ENCODE data around the gene KIAA1217.
"Not testable (repeated sequence)": the region's sequence is repeated elsewhere in the genome, so short reads cannot be mapped to it uniquely, and the experiment has no call there.

Gene KIAA1217

DNA sequence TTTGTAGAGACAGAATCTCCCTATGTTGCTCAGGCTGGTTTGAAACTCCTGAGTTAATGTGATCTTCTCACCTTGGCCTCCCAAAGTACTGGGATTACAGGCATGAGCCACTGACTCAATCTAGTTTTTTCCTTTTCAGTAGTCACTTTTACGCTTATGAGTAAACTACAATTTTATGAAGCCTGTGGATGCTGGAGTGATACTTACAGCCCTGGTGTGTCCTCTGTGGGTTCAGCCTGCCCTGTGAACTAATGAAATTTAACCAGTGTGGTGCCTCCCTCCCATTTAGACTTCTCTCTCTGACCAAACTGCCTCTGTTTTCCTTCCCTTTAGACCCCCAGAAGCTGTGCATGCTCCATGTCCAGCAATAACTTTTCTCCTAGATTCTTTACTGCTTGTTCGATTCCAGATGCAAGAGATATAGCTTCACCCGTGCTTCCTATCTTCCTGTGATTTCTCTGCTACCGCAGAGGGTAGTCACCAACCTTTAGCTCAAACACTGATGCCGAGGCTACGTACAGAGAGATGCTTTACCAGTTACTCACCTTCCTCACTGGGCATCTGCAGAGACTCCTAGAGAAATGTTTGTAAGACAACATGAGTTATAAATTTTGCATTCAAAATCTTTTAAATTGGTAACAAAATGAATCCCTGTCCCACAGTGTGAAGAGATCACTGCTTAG is 90.8 kb downstream of the KIAA1217 start:
- no peak for DNase-seq

DNA sequence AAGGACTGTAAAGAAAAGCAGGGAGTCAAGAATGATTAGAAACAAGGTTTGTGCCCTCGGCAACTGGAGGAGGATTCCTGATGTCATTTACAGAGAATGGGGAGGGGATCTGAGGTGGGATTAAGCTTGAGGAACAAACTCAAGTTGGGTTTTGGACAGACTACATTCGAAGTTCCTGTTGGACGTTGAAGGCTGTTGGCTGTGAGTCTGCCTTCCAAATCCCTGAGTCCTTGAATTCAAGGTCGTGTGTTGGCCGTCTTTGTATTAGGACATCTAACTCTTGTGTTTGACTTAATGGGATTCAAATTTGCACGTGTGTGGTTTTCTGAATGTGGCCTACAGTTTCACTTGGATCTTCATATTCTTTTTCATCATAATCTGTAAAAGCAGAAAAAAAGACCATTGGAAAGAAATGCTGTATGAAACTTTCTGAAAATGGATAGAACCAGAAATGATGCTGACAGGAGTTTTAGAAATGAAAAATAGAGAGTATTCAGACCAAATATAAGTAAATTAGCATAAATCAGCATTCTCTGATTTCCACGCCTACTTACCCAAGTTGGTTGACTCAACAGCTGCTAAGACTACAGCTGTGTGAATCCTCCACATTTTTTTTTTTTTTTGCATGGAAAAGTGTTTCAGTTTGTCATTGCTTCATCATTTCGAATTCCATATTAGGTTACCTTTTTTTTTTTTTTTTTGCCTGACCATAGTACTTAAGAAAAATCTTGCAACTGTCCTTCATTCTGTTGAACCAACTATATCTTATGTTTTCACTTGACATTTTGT is 94.8 kb downstream of the KIAA1217 start:
- DNase-seq = no peak

DNA sequence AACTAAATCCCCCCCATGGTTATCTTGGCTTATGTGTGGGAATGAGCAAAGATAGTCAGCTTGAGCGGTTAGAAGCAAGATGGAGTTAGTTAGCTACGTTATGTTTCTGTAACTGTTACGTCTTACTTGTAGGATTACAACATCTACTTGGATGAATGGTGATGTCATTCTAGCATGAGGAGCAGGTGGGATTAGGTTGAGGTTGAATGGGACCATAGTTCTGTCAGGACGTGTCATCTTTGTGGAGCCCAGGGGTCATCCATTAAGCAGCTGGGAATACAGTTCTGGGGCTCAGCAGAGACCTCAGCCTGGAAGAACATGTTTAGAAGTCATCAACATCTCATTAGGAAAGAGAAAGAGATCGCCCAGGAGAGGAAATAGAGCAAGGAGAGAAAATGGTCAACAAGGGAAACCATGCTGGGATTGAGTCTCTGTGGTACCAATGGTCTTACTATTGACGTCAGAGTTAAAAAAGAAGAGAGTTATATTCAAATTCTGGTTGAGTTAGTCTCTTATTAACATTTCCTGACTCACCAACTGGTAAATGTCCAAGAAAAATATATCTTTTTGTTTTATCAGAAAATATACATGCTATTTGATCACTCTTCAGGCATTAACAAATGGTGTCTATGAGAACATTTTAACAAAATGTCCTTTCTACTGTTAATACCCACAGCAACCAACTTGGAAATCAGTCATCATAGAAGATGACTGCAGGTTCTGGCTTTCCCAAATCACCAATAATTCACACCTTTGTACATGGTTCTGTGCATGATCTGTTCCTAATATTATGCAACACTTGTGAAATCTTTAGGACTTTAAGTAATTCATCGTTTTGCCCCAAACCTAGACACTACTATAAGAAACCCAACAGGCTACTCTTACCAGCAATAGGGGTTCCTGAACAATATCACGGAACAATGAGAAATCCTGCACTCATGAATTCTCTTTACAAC is 96.9 kb downstream of the KIAA1217 start:
- no peak for DNase-seq

DNA sequence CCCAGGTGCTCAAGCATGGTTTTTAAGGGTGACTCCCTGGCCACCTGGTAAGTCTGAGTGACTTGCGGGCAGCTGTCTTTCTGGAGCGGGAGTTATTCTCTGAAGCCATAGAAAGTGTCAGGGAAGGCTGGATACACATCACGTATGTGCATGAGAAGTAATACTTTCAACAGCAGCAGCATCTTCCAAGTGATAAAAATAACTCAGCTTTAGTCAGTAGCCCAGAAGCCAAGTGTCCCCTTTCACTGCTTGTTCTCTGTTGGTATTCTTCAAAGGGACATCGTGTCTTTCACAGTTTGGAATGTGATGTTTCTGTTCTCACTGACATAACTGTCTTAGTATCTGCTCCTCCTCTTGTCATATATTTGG is 97.6 kb downstream of the KIAA1217 start:
- DNase-seq = no peak

DNA sequence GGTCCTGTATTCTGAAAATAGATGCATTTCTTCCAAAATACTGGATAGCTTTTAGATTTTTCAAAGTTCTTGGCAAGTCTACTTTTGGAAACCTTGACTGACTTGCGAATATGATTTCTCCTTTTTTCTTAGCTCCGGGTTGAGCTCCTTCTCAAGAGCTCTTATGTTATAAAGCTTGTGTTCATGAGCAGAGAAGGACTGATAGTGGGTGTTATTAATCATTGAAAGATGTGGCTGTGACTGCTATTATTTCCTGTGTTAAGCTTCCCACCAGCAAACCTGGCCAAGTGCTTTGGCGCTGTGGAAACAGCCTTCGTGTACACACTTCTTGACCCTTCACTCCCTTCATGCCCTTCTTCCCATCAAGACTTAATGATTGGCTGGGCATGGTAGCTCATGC is 98.2 kb downstream of the KIAA1217 start:
- no peak for DNase-seq

DNA sequence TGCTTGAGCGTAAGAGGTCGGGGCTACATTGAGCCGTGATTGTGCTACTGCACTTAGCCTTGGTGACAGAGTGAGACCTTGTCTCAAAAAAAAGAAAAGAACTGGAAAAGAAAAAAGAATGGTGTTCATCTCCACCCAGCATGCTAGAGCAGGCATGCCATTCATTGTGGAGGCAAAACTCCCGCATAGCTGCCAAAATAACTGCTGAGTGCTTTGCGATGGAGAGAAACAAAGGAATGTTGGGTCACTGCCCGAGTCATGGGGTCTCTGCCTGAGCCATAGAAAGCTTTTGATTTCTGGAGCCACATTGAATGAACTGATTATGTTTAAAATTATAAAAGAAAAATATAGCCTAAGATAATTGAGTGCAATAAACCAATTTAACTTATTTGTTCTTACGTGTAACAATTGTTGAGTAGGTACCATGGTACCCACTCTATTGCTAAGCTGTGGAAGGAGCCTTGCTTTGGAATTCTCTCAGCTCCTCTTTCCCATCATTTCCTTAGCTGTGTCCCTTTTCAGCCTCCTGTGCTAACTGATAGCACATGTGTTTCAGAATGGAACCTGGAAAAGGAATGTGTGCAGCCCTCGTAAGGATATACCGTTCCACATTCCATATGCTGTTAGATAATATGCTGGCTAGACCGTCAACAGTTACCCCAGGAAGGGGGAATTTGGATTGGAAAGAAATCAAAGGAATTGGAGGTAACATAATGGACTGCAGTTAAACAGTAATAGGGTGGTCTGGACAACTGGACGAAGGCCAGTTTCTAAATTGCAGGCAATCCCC is 99.0 kb downstream of the KIAA1217 start:
- DNase-seq = no peak

DNA sequence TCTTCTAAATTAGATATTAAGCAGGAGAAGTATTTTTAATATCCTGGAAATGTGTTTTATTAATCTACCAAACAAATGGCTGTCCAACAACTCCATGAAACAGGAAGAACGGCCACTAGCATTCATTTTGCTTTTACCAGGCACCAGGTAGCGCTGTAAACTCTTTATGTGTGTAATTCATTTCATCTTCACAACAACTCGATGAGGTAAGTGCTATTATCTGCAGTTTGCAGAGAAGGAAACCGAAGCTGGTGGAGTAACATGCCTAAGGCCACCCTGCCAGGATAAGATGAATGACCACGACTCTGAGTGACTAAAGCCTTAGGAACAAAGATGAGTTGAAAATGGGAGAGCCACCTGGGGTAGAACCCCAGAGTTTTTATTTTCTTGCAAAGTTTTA is 101.2 kb downstream of the KIAA1217 start:
- no peak for DNase-seq

DNA sequence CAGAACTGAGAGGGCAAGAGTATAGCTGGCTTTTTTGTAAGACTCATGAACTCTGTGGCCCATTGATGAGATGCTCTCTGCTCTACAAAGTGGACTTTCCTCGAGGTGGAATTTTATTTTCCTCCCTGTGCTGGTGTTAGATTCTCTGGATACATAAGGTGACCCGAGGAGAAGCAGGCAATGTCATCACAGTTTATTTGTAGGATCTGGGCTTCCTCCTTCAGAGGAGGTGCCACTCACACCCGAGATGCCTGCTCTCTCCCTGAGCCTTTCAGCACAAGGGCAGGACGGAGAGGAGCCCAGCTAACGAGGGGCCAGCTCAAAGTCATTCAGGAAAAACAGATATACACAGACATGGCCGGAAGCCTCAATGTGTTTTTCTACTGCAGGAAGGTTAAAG is 103.0 kb downstream of the KIAA1217 start:
- DNase-seq = no peak

DNA sequence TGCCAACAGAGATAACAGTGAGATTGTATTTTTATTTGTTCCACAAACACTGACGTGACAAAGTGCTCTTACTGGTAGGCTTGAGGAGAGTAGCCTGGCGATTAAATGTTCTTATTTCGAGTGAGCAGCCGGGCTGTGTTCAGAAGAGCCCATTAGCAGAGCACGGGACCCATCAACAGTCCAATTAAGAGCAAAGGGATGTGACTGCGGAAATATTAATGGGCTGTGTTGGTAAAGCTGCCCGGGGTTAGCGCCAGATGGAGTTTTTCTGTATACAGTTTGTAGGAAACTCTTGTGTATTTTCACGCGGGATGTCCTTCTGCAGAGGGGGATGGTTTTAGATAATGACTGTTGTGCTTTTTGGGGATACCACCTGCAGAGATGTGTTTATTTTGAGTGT is 104.3 kb downstream of the KIAA1217 start:
- DNase-seq = no peak

DNA sequence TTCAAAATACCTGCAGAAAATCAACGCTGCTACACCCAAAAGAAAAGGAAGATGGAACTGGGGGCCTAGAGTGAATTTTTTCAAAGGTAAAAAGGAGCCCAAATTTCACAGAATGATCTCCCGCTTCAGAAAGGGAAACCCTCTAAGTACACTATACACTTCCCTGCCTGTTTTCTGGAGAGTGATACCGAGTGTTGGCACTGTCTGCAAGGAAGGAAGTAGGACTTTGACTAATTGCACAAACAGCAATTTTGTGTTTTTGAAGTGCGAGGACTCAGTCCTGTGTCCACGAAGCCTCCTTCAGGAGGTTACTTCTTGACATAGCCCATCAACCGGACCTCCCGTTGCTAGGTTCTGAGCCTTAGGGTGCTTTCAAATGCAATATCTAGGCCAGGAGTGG is 106.3 kb downstream of the KIAA1217 start:
- no peak for DNase-seq

DNA sequence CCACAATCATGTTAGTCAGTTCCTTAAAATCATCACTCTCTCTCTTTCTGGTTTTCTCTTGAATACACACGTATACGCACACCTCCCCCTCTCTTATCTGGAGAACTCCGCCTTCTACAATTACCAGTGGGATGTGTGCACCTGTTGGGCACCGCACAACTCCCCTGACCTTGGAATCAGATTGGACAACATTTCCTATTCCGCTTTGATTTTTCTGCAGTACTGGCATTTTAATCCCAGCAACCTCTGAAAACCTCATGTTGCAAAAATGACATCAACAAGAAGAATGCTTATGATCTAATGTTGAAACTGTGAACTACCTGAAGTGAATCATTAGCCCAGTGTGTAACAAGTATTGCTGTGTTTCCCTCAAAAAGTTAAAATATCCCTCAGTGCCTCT is 109.6 kb downstream of the KIAA1217 start:
- no peak for DNase-seq

DNA sequence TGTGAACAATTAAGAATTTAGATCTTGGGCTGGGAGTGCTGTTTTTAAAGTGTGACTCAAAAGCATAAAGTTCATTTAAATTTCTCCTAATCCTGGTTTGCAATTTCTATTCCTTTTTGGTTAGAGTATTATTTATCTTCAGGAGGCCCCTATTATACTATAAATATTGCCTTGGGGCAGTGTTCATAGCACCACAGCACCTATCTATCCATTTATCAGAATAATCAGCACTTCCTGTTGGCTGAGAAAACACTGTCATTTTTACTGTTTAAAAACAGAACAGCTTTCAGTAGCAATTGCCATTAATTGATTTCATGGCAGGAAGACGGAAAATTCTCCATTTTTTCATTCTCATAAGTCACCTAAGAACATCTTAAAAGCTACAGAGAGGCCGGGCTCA is 111.4 kb downstream of the KIAA1217 start:
- DNase-seq = no peak

DNA sequence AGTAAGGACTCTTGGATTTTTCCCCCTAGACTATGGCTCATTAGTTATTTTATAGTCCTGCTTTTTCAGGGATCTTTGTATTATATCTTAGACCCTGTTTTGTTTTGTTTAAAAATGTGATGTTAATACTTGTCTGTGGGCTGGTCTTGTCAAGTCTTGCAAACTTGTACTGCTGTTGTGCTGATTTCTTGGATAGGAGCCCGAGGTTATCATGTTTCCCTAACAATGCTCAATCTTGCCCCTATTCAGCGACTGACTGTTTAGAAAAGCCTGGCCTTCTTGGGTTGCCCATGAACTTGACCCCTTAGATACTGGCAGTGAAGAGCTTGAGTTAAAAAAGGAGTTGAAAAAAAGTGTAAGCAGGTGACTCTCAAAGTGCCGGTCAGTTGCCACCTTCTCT is 115.7 kb downstream of the KIAA1217 start:
- DNase-seq = no peak

DNA sequence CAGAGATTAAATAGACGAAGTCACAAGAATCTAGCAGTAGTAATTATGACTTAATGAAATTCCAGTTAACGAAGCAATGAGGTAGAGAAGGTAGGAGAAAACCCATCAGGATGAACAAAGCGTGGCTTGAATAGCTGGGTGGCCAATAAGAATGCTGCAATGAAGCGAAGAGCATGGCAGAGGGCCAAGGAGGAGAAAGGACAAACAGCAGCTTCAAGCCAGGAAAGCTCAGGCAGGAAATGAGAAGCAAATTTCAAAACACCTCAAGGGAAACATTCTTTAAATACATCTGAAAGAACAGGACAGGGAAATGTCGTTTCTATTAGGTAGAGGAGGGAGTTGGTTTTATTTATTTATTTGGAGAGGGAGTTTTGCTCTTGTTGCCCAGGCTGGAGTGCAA is 122.5 kb downstream of the KIAA1217 start:
- DNase-seq = no peak

DNA sequence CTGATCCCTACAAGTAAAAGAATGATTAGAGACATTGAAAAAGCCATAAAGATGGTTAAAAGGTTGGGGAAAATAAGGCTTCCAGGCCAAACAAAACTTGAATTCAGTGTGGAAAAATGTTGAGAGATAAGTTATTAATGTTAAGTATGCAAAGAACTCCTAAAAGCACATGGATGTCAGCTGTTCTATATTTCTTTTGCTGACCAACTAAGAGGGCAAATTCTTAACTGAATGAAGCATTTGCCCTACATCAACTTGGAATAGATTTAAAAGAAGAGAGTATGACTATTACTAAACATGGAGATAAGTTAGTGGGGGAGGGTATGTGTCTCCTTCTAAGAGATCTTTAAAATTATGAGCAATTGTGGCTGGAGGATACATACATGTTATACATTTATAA is 124.8 kb downstream of the KIAA1217 start:
- DNase-seq = no peak

DNA sequence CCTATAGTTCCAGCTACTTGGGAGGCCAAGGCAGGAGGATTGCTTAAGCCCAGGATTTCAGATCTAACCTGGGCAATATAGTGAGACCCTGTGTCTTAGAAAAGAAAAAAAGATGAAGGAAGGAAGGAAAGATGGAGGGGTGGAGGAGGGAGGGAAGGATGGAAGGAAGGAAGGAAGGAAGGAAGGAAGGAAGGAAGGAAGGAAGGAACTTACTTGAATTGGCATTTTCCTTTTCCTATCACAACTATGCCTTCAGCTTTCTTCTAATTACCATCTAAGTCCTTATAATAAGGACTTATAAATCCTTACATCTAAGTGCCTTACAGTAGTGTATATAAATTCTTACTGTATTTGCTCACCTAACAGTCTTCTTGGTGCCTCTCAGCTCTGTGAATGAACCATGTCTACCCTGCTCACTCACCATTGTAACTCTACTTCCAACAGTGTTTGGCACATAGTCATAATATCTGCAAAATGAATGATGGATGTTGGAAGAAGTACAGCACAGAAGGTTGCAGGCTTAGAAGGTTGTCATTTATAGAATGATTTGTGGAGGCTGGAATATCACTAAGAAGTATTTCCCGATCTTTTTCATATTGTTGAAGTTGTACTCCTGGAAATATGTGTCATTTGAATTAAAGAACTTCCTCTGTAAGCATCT is 125.5 kb downstream of the KIAA1217 start:
- DNase-seq = no peak

DNA sequence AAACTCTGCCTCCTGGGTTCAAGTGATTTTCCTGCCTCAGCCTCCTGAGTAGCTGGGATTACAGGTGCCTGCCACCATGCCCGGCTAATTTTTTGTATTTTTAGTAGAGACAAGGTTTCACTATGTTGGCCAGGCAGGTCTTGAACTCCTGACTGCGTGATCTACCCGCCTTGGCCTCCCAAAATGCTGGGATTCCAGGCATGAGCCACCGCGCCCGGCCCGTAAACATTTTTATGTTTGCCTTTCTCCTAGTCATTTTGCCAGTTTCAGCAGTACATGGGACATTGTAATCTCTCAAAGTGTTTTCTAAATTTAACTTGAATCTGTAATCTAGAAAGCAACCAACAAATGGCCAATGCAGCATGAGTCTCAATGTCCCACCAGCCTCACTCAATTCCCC is 128.8 kb downstream of the KIAA1217 start:
- not testable (repeated sequence) for DNase-seq

DNA sequence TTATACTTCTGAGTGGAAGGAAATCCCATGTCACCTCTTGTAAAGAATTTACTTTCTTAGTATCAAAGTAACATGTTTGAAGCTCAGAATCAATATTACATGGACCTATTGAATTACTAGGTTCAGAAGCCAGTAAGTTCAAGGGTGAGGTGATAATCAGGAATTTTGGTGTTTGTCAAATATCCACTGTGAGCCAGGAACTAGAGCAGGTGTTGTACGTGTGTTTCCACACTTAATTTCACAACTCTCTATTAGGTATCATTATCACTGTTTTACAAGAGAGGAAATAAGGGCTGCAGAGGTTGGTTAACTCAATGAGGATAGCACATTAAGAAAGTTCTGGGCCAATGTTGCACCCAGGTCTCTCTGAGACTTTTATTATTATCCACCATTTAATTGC is 130.4 kb downstream of the KIAA1217 start:
- no peak for DNase-seq

DNA sequence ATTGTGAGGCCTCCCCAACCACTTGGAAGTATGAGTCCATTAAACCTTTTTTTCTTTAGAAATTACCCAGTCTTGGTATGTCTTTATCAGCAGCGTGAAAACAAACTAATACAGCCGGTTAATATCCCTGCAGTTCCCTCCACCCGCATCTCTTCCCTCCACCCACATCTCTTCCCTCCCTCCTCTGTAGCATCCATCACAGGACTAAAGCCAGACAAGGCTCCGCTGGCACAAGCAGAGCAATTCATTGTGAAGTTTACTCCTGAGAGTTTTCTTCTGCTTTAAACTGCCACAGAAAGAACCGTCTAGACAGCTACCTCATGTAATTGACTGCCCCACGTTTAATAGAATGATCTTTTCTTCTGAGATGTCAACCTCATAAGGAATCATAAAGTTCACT is 131.5 kb downstream of the KIAA1217 start:
- no peak for DNase-seq

DNA sequence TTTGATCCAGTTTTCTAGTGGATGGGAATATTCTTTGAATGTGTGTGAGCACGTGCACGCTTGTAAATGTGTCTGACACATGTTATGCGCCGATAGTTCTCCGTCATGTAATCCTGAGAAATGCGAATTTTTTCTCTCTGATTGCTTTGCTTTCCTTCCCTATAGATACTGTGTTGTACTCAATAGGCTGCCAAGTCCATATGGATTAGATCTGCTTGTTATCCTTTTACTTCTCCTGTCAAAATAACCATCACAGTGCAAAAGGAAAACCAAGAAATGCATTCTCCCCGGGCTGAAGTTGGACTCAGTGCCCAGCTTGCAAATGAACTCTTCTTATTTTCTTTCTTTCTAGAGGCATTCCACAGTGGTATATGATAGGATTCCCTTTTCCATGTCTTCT is 131.9 kb downstream of the KIAA1217 start:
- DNase-seq = no peak

DNA sequence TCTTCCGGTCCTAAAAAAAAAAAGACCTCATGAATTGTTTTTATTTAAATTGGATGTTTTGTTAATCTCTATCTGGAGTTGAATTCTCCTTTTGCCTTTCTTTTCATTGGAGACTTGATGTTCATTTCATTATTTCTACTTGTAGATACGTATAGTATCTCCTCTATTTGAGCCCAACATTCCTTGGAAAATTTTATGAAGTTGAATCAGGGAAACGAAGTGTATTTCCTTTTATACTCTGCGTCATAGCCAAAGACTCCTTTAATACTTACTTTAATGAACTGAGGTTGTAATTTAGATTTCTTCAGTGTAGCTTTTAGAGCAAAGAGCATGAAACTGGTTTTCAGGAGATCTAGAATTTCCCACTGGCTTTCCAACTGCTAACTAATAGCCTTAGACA is 132.4 kb downstream of the KIAA1217 start:
- no peak for DNase-seq

DNA sequence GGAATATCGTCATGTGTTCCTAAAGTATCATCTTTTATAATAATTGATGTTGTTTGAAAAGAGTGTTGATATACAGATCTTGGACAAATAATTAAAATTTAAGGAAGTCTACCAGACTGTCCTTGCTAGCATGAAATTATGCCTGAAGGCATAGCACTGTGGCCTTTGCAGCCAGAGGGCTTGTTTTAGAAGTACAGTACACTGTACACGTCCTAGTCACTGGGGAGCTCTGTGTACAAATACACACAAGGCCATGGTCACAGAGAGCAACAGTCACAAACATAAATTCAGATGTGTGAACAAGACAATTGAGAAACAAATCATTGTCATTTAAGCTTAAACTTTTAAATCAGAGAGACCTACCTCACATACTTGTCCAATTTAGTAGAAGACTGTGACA is 133.0 kb downstream of the KIAA1217 start:
- DNase-seq = no peak

Measured in activated CD4-positive, alpha-beta T cell treated with anti-CD3 and anti-CD28 coated beads for 48 hours (primary cell).